Activated CD4-positive, alpha-beta T cell treated with anti-CD3 and anti-CD28 coated beads, Interleukin-2, amount 10 ng/mL, durations not matched to agents 7 days and 5 days (primary cell): ENCODE data around the gene PRKCI. TPM values are rescaled to one million over a fixed set of nuclear protein-coding genes. Genes with fewer than 3 reads are reported as not detected.
A peak's percentile ranks its signal among the peaks of the same experiment; 100 is the strongest.
"Not testable (repeated sequence)": the region's sequence is repeated elsewhere in the genome, so short reads cannot be mapped to it uniquely, and the experiment has no call there.

ENCODE experiments used
- CTCF ChIA-PET: fragments of 350-600 bp; sonication (Branson Sonifier 250); formaldehyde crosslinking; loops from one replicate; lab custom pipeline; 2021; ENCODE audit warnings: antibody characterized with exemption; lab: Charles Lee
- POLR2A ChIA-PET: fragments of 350-600 bp; sonication (Branson Sonifier 250); formaldehyde crosslinking; loops from one replicate; lab custom pipeline; 2021; ENCODE audit warnings: antibody characterized with exemption; lab: Charles Lee
- DNase-seq: peaks from one replicate; pipeline ENCODE4 v3.0.0-alpha.2; 2020
- H3K27ac Mint-ChIP-seq: one replicate; pipeline ENCODE4 v1.8.0; 2021; ENCODE audit warnings: mild to moderate bottlenecking, moderate library complexity, mixed read lengths
- H3K27me3 Mint-ChIP-seq: one replicate; pipeline ENCODE4 v1.8.0; 2021; ENCODE audit warnings: mixed read lengths
- H3K36me3 Mint-ChIP-seq: one replicate; pipeline ENCODE4 v1.8.0; 2021; ENCODE audit warnings: low read depth, mixed read lengths
- H3K4me1 Mint-ChIP-seq: one replicate; pipeline ENCODE4 v1.8.0; 2021; ENCODE audit warnings: mixed read lengths
- H3K4me3 Mint-ChIP-seq: one replicate; pipeline ENCODE4 v1.8.0; 2021; ENCODE audit warnings: mild to moderate bottlenecking, moderate library complexity, mixed read lengths
- H3K9me3 Mint-ChIP-seq: one replicate; pipeline ENCODE4 v1.8.0; 2021; ENCODE audit warnings: mixed read lengths
- total RNA-seq, 2 experiments: library from RNA; stranded (reverse); gene quantifications; one replicate each; pipeline ENCODE4 v1.2.3, GENCODE V29; 2021

The PRKCI gene
- total RNA-seq, 2 experiments from 2014 or later, result 24.5 to 26.5 TPM

DNA sequence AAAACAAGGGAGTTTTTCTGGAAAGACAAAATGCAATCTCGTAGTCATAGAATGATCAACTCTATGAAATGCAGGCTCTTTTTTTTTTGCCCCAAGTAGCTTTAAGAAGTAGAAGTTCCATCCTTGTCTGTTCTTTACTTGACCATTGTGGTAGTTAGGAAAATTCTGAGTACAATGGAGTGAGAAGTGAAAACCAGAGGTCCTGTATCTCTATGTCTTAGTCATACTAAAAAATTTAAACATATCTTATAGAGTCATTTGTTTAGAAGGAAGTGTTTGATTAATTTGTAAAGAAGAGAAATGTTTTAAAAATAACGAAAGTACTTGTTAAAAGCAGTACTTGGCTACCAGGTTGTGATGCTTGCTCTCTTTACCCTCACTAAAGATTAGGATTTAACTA is 52.4 kb downstream of the PRKCI start:
- DNase-seq, result no peak
- POLR2A ChIA-PET, result no interaction called here
- CTCF ChIA-PET, result interaction anchor here (0.9 kb wide), 1 partner anchor 10 kb away, joined by 4 read pairs; no protein-coding TSS in a partner anchor
- H3K27me3 Mint-ChIP-seq, result no peaks in the 10 kb centered on the region
- peaks cover 22% of the 10 kb centered on the region for H3K4me1 Mint-ChIP-seq
- H3K36me3 Mint-ChIP-seq, result peaks cover 37% of the 10 kb centered on the region
- H3K9me3 Mint-ChIP-seq, result no peaks in the 10 kb centered on the region
- no peak overlapping the region for H3K27ac Mint-ChIP-seq
- no peak overlapping the region for H3K4me3 Mint-ChIP-seq

DNA sequence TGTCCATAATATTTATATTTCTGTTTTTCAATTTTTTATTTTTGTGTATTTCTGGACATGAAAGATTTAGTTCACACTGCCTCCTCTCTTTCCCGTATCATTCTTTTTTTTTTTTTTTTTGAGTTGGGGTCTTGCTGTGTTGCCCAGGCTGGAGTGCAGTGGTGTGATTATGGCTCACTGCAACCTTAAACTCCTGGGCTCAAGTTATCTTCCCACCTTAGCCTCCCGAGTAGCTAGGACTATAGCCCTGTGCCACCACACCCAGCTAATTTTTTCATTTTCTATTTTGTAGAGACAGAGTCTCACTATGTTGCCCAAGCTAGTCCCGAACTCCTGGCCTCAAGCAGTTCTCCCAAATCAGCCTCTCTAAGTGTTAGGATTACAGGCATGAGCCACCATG is 53.6 kb downstream of the PRKCI start:
- Mint-ChIP-seq H3K9me3 (no peaks in the 10 kb centered on the region), H3K27ac (peak overlapping the region; percentile 60), H3K36me3 (peaks cover 39% of the 10 kb centered on the region), H3K4me3 (no peak overlapping the region), H3K27me3 (no peaks in the 10 kb centered on the region), H3K4me1 (peaks cover 22% of the 10 kb centered on the region)
- ChIA-PET POLR2A (interaction anchor here (0.7 kb wide), 1 partner anchor 508 kb away, joined by 3 read pairs; no protein-coding TSS in a partner anchor), CTCF (interaction anchor here (0.5 to 0.7 kb wide), 2 partner anchors 41 to 310 kb away, joined by 3 to 4 read pairs; no protein-coding TSS in a partner anchor)
- no peak for DNase-seq

DNA sequence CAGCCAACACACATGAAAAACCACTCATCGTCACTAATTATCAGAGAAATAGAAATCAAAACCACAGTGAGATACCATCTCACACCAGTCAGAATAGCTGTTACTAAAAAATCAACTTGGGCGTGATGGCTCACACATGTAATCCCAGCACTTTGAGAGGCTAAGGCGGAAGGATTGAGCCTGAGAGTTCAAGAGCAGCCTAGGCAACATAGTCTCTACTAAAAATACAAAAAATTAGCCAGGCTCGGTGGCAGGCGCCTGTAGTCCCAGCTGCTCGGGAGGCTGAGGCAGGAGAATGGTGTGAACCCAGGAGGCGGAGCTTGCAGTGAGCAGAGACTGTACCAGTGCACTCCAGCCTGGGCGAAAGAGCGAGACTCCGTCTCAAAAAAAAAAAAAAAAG is 55.1 kb downstream of the PRKCI start:
- Mint-ChIP-seq H3K27ac (peak overlapping the region; percentile 89), H3K4me1 (peaks cover 22% of the 10 kb centered on the region), H3K4me3 (peak overlapping the region; percentile 44), H3K36me3 (peaks cover 34% of the 10 kb centered on the region)
- H3K27me3 Mint-ChIP-seq, DNase-seq, H3K9me3 Mint-ChIP-seq: not testable (repeated sequence)
- POLR2A ChIA-PET, result interaction anchor here (0.6 kb wide), 1 partner anchor 431 kb away, joined by 3 read pairs; no protein-coding TSS in a partner anchor
- CTCF ChIA-PET, result interaction anchor here (0.7 to 1.5 kb wide), 4 partner anchors 9 to 104 kb away, joined by 3 to 8 read pairs (median 3); no protein-coding TSS in a partner anchor

DNA sequence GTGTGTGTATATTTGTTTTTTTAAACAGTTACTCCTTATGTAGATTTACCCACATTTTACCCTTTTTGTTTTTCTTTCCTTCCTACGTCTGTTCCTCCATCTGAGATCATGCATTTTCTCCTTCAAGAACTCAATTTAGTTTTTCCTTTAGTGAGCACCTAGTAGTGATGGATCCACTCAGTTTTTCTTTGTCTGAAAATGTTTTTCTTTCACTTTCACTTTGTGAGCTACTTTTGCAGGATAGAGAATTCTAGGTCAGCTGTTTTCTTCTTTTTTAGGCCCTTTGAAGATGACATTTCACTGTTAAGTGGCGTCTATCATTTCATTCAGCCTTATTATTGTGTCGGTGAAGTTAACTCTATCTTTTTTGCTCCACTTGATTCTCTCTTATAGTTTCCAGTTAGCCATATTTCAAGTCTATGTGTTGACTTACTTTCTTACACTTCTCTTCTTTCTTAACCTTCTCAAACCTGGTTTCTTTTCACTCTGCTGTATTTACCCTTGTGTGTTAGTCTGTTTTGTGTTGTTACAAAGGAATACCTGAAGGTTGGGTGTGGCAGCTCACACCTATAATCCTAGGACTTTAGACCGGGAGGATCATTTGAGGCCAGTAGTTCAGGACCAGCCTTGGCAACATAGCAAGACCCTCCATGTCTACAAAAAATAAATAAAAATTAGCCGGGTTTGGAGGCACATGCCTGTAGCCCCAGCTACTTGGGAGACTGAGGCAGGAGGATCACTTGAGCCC is 55.8 kb downstream of the PRKCI start:
- CTCF ChIA-PET, result interaction anchor here (0.7 to 1.5 kb wide), 3 partner anchors 10 to 17 kb away, joined by 3 to 8 read pairs (median 3); no protein-coding TSS in a partner anchor
- DNase-seq, result no peak

DNA sequence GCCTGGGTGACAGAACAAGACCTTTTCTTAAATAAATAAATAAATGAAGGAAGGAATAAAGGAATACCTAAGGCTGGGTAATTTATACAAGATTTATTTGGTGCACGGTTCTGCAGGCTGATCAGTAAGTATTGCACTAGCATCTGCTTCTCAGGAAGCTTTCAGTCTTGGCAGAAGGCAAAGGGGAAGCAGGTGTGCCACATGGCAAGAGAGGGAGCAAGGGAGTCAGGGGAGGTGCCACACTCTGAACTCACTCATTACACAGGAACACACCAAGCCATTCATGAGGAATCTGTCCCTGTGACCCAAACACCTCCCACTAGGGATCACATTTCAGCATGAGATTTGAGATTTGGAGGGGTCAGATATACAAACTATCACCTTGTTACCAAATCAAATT is 56.4 kb downstream of the PRKCI start:
- Mint-ChIP-seq H3K27me3 (no peaks in the 10 kb centered on the region), H3K9me3 (no peaks in the 10 kb centered on the region), H3K4me3 (no peak overlapping the region), H3K4me1 (peaks cover 22% of the 10 kb centered on the region), H3K36me3 (peaks cover 30% of the 10 kb centered on the region), H3K27ac (no peak overlapping the region)
- ChIA-PET POLR2A (no interaction called here), CTCF (no interaction called here)
- DNase-seq, result no peak

More for the DNA sequence above, 55.8 kb downstream of the PRKCI start:
- H3K27me3 Mint-ChIP-seq, result no peaks in the 10 kb centered on the region
- peak overlapping the region; percentile 72 for H3K4me3 Mint-ChIP-seq
- H3K27ac Mint-ChIP-seq, result peak overlapping the region; percentile 89
- peaks cover 30% of the 10 kb centered on the region for H3K36me3 Mint-ChIP-seq
- H3K4me1 Mint-ChIP-seq, result peaks cover 22% of the 10 kb centered on the region
- H3K9me3 Mint-ChIP-seq, result no peaks in the 10 kb centered on the region
- POLR2A ChIA-PET, result interaction anchor here (0.6 kb wide), 2 partner anchors 50 to 432 kb away, joined by 3 to 6 read pairs; no protein-coding TSS in a partner anchor

DNA sequence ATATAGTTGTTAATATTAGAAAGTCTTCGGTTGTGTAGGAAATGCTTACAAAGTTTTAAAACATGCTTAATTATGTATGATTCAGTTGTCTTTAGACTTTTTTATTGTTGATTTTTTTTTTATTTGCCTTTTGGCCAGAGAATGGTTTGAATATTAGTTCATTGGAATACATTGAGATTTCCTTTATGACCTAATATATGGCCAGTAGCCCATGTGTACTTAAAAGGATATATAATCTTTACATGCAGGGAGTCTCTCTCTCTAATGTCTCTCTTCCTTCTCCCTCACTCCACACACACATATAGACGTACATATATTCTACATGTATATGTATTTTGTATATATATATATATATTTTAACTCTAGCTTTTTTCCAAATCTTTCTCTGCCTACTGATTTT is 68.0 kb downstream of the PRKCI start:
- Mint-ChIP-seq H3K27me3 (no peaks in the 10 kb centered on the region), H3K4me3 (no peak overlapping the region), H3K9me3 (no peaks in the 10 kb centered on the region), H3K27ac (no peak overlapping the region), H3K36me3 (peaks cover 5% of the 10 kb centered on the region), H3K4me1 (no peaks in the 10 kb centered on the region)
- POLR2A ChIA-PET, result no interaction called here
- CTCF ChIA-PET, result no interaction called here
- no peak for DNase-seq

DNA sequence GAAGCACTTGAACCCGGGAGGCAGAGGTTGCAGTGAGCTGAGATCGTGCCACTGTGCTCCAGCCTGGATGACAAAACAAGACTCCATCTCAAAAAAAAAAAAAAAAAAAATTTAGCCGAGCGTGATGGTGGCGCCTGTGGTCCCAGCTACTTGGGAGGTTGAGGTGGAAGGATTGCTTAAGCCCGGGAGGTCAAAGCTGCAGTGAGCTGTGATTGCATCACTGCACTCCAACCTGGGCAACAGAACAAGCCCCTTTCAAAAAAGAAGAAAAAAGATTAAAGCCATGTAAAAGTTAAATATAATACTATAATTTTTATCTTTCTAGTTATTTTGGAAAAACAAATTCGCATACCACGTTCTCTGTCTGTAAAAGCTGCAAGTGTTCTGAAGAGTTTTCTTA is 73.4 kb downstream of the PRKCI start:
- no peaks in the 10 kb centered on the region for H3K9me3 Mint-ChIP-seq
- CTCF ChIA-PET, result interaction anchor here (1.5 kb wide), 1 partner anchor 18 kb away, joined by 8 read pairs; no protein-coding TSS in a partner anchor
- H3K4me3 Mint-ChIP-seq, result no peak overlapping the region
- no peaks in the 10 kb centered on the region for H3K27me3 Mint-ChIP-seq
- DNase-seq, result no peak
- no peak overlapping the region for H3K27ac Mint-ChIP-seq
- no peaks in the 10 kb centered on the region for H3K4me1 Mint-ChIP-seq
- peaks cover 8% of the 10 kb centered on the region for H3K36me3 Mint-ChIP-seq
- POLR2A ChIA-PET, result no interaction called here

DNA sequence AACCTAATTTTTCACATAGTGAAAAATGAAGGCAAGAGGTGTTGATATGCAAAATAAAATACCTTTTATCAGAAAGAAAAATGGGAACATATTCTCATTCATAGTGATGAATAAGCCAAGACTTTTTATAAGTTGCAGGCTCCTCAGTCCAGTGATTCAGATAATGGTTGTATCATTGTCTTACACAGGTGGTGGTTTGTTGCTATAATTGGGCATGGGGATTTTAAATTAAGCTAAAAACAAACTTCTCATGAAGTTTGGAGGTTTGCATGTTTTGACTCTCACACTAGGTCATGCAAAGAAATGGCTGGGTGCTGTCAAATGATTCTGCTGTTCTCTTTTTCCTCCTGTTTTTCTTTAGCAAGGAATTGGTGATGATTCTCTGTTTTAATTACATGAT is 74.5 kb downstream of the PRKCI start:
- Mint-ChIP-seq H3K27me3 (no peaks in the 10 kb centered on the region), H3K27ac (no peak overlapping the region), H3K36me3 (peaks cover 8% of the 10 kb centered on the region), H3K4me1 (no peaks in the 10 kb centered on the region), H3K4me3 (no peak overlapping the region), H3K9me3 (no peaks in the 10 kb centered on the region)
- ChIA-PET POLR2A (no interaction called here), CTCF (interaction anchor here (0.6 kb wide), 1 partner anchor 8 kb away, joined by 3 read pairs; no protein-coding TSS in a partner anchor)
- no peak for DNase-seq

DNA sequence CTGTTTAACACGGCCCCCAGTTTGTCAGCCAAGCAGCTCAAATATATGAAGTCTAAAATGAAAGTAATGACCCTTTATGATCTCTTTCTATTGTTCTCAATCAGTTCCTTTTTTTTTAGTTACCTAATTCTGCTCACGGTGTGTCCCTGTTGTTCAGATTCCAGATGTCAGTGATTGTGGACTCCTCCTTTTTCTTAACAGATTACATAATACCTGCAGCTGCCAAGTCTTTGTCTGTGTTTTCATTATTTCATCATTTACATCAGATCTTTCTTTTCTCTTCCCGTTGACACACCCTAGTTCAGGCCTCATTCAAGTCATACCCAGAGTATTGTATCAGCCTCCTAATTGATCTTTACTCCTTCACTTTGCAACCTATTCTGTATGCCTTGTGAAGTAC is 79.2 kb downstream of the PRKCI start:
- H3K36me3 Mint-ChIP-seq, result peaks cover 8% of the 10 kb centered on the region
- CTCF ChIA-PET, result no interaction called here
- H3K9me3 Mint-ChIP-seq, result no peaks in the 10 kb centered on the region
- H3K27me3 Mint-ChIP-seq, result no peaks in the 10 kb centered on the region
- H3K4me1 Mint-ChIP-seq, result no peaks in the 10 kb centered on the region
- POLR2A ChIA-PET, result no interaction called here
- H3K27ac Mint-ChIP-seq, result no peak overlapping the region
- DNase-seq, result no peak
- no peak overlapping the region for H3K4me3 Mint-ChIP-seq

DNA sequence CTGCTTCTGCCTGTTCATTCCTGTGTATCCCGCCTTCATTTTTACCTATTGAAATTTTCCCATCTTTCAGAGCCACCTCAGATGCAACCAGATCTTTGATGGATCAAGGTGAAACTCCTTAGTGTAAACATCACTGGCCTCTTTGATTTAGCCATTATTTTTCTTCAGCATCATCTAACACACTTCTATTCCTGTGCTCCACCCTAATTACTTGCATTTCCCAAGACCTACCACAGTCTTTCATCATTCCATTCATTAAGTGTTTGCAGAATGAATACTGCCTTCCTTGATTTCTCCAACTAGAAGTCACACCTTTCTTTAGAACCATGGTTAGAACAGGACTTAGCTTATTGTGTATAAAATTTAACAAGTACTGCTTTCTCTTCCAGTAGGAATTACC is 79.8 kb downstream of the PRKCI start:
- ChIA-PET CTCF (no interaction called here), POLR2A (no interaction called here)
- Mint-ChIP-seq H3K27ac (no peak overlapping the region), H3K4me1 (no peaks in the 10 kb centered on the region), H3K36me3 (peaks cover 8% of the 10 kb centered on the region), H3K27me3 (no peaks in the 10 kb centered on the region), H3K9me3 (no peaks in the 10 kb centered on the region), H3K4me3 (no peak overlapping the region)
- no peak for DNase-seq

DNA sequence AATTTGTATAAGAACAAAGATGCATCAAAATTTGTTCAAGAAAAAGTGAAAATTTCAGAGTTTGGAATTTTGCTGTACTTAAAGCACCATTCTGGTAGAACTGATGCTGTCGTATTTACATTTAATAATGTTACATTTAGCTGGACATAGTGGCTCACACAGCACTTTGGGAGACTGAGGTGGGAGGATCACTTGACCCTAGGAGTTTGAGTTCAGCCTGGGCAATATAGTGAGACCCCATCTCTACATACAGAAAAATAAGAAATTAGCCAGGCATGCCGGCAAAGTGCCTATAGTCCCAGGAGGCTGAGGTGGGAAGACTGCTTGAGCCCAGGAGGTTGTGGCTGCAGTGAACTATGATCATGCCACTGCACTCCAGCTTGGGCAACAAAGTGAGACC is 83.8 kb downstream of the PRKCI start:
- H3K27ac Mint-ChIP-seq, result no peak overlapping the region
- no peak overlapping the region for H3K4me3 Mint-ChIP-seq
- ChIA-PET POLR2A (no interaction called here), CTCF (no interaction called here)
- H3K27me3 Mint-ChIP-seq, result no peaks in the 10 kb centered on the region
- H3K4me1 Mint-ChIP-seq, result no peaks in the 10 kb centered on the region
- DNase-seq, result no peak
- peaks cover 2% of the 10 kb centered on the region for H3K36me3 Mint-ChIP-seq
- H3K9me3 Mint-ChIP-seq, result no peaks in the 10 kb centered on the region

DNA sequence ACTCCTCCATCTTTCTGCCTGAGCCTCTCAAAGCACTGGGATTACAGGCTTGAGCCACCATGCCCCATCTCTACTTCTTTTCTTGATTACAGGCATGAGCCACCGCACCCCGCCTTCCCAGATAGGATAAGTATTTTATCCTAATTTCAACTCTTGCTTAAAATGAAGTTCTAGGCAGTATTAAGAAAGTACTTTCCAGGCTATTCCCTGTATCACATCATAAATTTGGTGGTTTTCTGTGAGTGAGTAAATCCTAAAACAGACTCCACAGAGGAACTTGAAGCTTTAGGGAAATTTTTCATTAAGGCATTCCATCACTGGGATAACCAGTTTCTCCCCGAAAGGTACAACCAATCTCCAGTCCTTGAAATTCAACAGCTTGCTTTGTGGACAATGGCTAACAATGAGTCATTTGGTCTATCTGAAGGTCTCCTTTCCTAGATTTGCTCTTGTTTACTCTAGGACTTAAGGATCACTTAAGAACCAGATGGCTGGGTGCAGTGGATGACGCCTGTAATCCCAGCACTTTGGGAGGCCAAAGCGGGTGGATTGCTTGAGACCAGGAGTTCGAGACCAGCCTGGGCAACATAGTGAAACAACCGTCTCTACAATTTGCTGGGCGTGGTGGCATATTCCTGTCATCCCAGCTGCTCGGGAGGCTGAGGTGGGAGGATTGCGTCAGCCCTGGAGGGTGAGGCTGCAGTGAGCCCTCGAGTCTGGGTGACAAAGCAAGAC is 85.6 kb downstream of the PRKCI start:
- H3K9me3 Mint-ChIP-seq, result no peaks in the 10 kb centered on the region
- no peaks in the 10 kb centered on the region for H3K27me3 Mint-ChIP-seq
- ChIA-PET POLR2A (no interaction called here), CTCF (interaction anchor here (0.9 kb wide), 1 partner anchor 16 kb away, joined by 3 read pairs; no protein-coding TSS in a partner anchor)
- no peak for DNase-seq
- H3K36me3 Mint-ChIP-seq, result no peaks in the 10 kb centered on the region
- no peak overlapping the region for H3K27ac Mint-ChIP-seq
- H3K4me1 Mint-ChIP-seq, result no peaks in the 10 kb centered on the region
- H3K4me3 Mint-ChIP-seq, result no peak overlapping the region

DNA sequence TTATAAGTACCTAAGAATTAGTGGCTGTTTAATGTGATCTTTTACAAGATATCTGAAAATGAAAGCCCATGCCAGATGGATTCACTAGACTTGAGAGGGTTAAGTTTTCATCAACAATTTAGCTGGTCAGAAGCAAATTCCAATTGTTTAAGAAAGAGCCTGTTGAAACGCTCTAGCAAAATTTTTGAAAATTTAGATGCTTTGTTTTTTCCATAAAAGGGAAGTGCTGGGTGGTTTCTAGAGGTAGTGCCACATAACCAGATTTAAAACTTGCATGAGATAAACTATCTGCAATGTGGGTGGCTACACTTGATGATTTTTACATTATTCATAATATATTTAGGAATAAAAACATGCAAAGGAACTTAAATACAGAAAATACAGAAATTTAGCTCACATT is 86.8 kb downstream of the PRKCI start:
- Mint-ChIP-seq H3K36me3 (no peaks in the 10 kb centered on the region), H3K27me3 (no peaks in the 10 kb centered on the region), H3K27ac (no peak overlapping the region), H3K4me1 (no peaks in the 10 kb centered on the region), H3K9me3 (no peaks in the 10 kb centered on the region), H3K4me3 (no peak overlapping the region)
- DNase-seq, result no peak
- POLR2A ChIA-PET, result no interaction called here
- CTCF ChIA-PET, result interaction anchor here (0.9 to 1.3 kb wide), 2 partner anchors 10 to 102 kb away, joined by 3 to 5 read pairs; no protein-coding TSS in a partner anchor
